SH-SY5Y (cell line): ENCODE measurements around the gene PRR20G.

Experiments used
- GATA2 ChIP-seq: IDR thresholded peaks from 2 replicates; pipeline ENCODE4 v1.6.1; 2011; ENCODE audit warnings: mild to moderate bottlenecking, low read depth, low read length
- GATA3 ChIP-seq: IDR thresholded peaks from 2 replicates; pipeline ENCODE4 v1.6.1; 2011; ENCODE audit warnings: low read depth, mild to moderate bottlenecking, low read length, moderate library complexity

The PRR20G gene

DNA sequence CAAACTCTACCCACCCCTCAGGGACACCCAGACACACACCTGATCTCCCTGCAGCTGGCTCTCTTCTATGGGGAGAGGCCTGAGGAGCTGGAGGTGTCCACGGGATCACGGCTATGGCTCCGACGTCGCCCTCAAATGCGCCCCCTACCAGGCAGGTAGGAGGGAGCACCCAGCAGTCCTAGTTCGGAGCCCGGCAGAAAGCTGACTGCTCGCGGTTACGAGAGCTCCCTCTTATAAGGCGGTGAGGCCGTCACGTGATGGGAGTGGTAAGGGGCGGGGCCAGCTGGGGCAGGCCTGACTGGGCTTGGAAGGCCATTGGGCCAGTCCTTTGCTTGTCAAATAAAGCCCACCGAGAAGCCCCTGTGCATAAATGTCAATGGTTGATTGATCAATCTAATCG, at the start of gene PRR20G:
Gene PRR20G, minus strand, starts transcription at position 207 of the 400 bp plus-strand sequence. CDS start 681 bp downstream, outside the sequence.
- TF ChIP-seq GATA3 (no peak), GATA2 (no peak)

- TF ChIP-seq GATA2 (no peak), GATA3 (no peak)
Observed at GRCh38 chr3:127337001-127337400, 49.2 kb upstream of the PRR20G start.

- TF ChIP-seq GATA3 (no peak), GATA2 (no peak)
Observed at GRCh38 chr3:127336101-127336500, 48.3 kb upstream of the PRR20G start.

DNA sequence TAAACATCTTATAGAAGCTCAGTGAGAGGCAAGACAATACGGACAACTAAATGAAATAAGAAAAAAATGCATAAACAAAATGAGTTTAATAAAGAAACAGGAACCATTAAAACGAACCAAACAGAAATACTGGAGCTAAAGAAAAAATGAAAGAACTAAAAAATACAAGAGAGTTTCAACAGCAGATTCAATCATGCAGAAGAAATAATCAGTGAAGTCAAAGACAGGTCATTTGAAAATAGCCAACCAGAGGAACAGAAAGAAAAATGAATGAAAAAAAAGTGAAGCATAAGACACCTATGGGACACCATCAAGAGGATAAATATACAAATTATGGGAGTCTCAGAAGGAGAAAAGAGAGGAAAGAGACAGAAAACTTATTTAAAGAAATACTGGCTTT, 42.5 kb upstream of the PRR20G start:
- no peak for TF ChIP-seq GATA3
- no peak for TF ChIP-seq GATA2

GRCh38 chr3:127329631-127330285, 41.9 kb upstream of the PRR20G start:
- TF ChIP-seq GATA3, result no peak
- no peak for TF ChIP-seq GATA2

DNA sequence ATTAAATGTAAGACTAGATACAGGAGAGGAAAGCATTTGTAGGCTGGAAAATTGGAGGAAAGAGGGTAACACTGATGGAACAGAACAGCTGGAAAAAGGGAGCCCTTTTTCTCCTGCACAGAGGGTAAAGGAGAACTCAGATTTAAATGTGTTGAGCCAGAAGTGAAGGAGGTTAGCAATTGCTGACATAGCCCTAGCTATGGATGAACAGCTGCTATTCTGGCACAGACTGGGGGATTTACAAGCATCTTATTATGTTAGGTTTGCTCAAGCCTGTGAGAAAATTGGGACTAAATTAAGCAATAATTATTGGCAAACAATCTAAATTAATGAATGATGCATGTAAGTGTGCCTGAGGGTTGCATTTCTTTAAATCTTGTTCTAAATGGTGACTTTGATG, 40.6 kb upstream of the PRR20G start:
- TF ChIP-seq GATA2 (no peak), GATA3 (no peak)

DNA sequence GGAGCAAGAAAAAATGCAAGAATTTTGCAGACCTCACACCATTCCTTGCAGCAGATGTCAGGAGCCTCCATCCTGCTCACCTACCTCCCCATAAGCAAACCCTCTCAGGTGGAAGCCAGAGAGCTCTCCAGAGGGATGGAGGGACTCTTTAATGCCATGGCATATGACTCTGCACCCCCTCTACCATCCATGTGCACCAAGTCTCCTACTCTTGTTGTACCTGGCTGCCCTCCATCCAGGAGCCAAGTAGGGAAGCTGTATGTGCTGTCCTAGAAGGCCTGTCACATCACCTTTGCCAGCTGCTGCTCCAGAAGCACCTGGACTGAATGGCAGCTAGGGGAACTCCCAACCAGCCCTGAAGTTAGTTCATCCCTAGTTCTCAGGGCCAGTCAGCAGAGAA, 38.5 kb upstream of the PRR20G start:
- no peak for TF ChIP-seq GATA3

DNA sequence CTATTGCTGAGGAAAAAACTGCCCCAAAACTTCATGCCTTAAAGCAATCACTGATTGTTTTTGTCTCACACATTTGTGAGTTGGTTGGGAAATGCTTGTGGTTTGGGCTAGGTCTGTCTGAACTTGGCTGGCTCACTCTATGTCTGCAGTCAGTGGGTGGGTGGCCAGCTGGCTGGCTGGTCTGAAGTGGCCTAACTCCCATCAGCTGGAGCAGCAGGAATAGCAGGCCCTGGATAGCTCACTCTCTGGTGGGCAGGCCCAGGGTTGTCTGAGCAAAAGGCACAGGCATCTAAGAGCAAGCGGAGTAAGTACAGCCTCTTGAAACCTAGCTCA, 37.7 kb upstream of the PRR20G start:
- TF ChIP-seq GATA2 (no peak), GATA3 (no peak)

DNA sequence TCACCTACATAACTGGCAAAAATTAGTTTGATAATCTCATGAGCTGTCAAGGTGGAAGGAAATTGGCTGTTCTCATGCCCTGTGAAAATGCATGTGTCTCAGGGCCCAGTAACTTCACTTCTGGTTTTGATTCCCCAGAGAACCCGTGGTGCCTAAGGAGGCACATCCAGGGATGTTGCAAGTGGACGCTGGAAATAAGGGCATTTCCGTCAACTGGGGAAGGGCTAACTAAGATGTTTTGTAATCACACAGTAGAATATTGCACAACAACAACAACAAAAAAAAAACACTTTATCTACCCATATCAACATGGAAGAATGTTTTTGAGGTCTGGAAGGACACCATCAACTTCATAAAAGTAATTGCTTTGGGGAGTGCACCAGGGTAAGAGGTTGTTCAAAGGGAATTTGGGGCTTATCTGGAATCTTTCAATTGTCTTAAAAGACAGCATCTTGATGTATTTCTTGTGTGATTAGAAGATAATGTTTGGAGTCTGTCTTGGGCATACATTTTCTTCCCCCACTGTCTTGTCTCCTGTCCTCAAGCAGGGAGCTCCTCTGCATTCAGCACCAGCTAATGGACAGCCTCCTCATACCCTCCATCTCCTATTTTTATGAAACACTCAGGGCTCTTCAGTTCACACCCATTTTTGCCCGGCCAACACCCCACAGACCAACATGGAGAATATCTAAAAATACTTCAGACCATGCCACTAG, 37.2 kb upstream of the PRR20G start:
- TF ChIP-seq GATA3 (no peak), GATA2 (no peak)

DNA sequence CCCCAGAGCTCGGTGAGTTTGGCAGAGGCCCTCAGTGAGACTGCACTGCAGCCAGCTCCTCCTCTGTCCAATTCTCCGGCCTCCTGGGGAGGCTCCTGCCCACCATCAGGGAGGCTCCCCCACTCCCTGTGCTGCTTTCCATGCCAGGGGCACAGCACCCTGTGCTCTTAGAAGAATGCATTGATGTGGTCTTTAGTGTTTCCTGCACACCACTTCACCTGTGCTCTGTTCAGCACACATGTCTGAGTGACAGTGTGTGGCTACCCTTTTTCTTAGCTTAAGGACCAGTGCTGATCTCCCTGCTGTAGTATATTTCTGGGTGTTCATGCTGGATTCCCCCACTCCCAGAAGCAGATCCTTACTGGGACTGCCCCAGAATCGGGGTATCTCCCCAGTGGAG, 36.2 kb upstream of the PRR20G start:
- TF ChIP-seq GATA3, result no peak
- TF ChIP-seq GATA2, result no peak

DNA sequence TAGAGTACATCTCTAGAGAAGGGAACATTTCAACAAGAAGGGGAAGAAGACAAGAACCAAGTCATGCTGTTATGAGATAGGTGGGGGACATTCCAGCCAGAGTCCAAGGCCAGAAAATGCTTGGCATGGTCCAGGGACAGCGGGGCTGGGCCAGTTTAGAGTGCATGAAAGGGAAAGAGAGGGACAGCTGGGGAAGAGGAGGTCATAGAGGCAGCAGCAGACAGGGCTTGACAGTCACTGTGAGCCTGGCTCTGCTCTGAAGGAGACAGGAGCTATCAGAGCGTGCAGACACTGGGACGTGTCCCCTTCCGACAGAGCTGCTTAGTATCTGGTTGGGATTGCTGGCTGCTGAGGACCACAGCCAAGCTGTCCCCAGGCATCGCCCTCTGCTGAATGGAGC, 35.7 kb upstream of the PRR20G start:
- no peak for TF ChIP-seq GATA2
- no peak for TF ChIP-seq GATA3

DNA sequence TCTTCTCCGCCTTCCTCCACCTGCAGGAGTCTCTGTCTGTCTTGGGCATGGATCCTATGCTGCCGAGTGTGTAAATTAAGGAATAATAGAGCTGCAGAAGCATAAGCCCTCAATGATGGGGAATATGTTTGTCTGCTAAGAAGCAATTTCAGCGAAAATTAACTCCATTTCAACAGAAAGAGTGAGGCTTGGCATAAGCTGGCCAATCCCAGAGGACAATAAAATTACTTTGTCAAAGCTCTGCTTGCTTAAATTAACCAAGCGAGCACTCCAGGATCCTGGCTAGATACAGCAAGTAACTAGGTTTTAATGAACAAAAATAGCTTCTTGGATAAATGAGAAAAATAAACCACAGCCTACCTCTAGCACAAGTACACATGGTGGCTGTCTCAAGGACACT, 33.5 kb upstream of the PRR20G start:
- TF ChIP-seq GATA3, result no peak
- no peak for TF ChIP-seq GATA2

- TF ChIP-seq GATA2 (no peak), GATA3 (no peak)
Observed at GRCh38 chr3:127320529-127321121, 32.8 kb upstream of the PRR20G start.

GRCh38 chr3:127316685-127317084, 28.8 kb upstream of the PRR20G start:
- TF ChIP-seq GATA3, result no peak
- TF ChIP-seq GATA2, result no peak

DNA sequence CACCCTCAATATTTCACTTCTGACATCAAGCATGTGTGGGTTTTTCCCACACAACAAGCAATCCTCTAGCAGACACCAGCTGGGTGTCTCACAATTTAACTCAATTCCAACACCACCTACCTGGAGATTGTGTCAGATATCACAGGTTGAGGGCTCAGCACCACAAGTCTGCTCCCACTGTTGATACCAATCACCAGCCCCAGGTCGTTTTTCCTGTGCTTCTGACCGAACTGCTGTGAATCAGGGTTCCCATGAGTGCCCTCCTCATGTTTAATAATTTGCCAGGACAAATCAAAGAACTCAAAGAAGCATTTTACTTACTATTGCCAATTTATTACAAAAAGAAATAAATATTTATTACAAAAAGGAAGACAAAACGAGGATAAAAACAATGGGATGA, 25.0 kb upstream of the PRR20G start:
- TF ChIP-seq GATA3, result 0 out of 2 replicates have a peak, but pooled peaks have one; percentile 30
- peak; percentile 76 for TF ChIP-seq GATA2

DNA sequence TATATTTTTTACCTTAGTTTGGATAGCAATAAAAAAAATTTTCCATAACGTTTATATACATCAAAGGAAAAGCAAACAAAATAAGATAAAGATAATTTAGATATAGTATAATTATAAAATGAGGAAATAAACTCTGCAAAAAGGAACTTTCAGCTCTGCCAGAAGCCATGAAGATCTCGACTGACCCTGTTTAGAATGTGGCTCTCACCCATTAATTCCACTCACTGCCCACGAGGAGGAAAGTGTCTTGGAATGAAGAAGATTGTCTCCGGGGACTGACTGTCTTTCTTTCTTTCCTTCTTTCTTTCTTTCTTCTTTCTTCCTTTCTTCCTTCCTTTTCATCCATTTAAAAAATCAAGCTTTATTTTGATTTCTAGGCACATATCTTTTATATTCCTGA, 20.1 kb upstream of the PRR20G start:
- TF ChIP-seq GATA3 (no peak), GATA2 (no peak)
